NCI-H526 (cell line): ENCODE data around the gene TNFAIP8L1.

Experiments
- DNase-seq, 2 experiments: peaks; one replicate each; lab custom pipeline; 2025; lab: John Stamatoyannopoulos, UW

Gene TNFAIP8L1

DNA sequence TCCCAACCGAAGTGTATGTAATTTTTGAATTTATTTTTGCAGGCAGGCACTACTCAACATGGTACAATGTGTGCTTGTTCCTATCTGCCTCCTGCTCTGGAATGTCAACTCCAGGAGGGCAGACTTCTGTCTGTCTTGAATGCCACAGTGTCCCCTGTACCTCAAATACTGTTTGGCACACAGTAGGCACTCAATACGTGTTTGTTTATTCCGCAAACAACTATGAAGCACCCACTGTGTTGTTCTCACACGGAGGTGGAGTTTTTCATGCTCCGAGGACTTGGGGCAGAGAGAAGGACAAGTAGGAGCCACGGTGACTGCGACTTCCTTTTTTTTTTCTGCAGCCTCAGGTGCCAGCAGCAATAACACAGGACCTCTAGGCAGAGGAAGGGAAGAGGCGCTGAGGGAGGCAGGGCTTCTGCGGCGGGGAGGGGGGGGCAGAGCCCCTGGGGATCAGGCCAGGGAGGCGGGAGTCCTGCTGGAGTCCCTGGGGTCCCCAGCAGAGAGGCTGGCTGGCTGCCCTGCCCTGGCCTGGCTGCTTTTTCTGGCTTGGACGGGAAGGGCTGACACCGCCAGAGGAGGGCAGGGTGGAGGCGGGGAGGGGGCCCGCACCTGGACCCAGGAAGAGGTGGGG lies 29.3 kb upstream of the TNFAIP8L1 start:
- DNase-seq = no peak

DNA sequence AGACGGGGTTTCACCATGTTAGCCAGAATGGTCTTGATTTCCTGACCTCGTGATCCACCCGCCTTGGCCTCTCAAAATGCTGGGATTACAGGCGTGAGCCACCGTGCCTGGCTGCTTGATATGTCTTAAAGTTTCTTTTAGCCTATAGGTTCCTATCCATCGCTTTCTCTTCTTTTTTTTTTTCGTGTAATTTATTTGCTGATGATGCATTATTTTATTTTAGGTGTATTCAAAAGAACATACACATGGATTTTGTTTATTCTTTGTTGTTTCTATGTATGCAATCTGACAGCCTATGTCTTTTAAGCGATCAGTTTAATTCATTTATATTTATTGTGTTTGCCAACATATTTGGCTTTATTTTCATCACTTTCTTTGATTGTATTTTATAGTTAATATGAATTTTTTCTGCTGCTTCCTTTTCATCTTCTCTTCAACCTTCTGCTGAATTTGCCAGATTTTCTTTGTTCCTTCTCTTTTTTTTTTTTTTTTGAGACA lies 26.0 kb upstream of the TNFAIP8L1 start:
- DNase-seq = no peak

DNA sequence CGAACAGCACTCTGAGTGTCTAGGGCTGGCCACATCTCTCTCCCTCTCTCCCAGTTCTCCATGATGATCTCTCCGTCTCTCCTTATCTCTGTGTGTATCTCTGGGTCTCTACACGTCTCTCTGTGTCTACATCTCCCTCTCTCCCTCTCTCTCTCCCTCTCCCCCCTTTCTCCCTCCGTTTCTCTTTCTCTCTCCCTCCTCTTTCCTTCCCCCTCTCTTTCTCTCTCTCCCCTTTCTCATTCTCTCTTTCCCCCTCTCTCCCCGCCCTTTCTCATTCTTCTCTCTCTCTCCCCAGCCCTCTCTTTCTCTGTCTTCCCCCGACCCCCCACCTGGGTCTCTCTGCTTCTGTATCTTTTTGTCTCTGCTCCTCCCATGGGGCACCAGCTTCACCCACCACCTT lies 21.3 kb upstream of the TNFAIP8L1 start:
- DNase-seq = no peak

DNA sequence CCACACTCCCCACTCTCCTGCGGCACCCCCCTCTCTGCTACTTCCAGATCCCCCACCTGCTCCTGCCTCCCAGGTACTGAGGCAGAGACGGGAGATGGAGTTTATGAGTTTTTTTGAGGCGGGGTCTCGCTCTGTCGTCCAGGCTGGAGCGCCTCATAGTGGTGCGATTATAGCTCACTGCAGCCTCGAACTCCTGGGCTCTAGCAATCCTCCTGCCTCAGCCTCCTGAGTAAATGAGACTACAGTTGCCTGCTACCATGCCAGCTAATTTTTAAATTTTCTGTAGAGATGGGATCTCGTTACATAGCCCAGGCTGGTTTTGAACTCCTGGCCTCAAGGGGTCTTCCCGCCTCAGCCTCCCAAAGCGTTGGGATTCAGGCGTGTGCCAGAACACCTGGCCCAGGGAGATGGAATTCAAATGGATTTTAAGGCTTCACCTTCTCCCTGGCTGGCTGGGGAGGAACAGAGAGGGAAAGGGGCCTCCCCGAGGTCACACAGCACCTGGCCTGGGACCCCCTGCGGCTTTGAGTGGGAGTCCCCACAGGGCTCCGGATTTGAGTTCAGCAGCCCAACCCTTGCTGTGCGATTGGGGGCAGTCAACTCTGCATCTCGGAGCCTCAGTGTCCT lies 19.5 kb upstream of the TNFAIP8L1 start:
- no peak for DNase-seq

DNA sequence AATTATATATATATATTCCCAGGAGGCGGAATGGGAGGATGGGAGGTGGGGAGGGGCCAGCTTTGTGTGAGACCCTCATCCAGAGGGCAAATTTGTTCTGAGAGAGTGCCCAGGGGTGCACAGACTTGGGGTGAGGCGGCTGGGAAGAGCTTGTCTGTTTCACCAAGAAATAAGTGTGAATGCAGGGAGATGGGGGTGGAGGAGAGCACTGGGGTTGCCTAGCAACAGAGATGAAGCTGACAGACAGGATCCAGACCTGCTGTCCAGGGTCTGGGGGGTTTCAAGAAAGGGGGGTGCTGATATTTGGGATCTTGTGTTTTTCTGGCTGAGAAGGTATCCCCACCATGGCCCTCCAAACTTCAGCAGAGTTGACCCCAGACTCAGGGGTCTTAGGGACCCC lies 18.6 kb upstream of the TNFAIP8L1 start:
- no peak for DNase-seq

DNA sequence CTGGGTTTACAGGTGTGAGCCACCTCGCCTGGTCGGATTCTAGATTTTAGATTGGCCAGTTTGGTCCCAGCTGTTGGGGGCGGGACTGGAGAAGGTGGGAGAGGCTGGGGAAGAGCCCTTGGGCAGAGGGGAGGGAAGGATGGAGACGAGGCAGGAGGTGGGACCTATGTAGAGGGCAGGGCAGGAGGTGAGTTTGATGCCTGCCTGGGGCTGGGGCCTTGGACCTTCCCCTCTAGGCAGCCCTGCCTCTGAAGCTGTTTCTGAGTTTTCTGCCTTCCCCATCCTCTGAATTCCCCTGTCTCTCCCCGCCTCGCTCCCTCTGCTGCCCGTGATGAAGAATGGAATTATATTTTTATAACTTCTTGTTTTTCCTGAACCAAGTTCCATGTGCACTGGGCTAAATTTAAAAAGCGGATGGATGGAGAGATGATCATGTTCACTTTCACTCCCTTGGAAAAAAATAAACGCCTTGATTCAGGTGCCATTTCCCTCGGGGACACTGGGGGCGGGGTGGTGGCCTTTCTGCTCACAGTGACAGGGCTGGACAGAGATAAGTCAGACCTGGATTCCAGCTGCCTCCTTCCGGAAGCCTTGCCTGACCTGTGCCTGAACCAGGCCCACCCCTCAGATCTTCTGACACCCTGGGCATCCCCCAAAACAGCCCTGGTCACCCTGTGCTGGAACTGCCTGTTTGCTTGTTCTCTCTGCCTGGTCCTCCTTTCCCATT lies 16.5 kb upstream of the TNFAIP8L1 start:
- no peak for DNase-seq

DNA sequence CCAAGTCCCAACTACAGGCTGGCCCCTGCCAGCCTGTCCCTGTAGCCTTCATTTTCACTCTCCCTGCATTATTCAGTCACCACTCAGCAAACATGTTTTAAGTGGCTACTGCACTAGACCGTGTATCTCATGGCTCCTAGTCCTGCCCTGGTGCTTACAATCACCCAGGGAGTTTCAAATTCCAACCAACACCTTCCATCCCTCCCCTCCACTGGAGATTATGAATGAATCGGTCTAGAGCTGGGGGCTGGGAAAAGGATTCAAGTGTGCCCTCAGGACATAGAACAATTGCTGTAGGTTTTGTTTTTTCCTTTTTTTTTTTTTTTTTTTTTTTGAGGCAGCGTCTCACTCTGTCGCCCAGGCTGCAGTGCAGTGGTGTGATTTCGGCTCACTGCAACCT lies 15.0 kb upstream of the TNFAIP8L1 start:
- no peak for DNase-seq

DNA sequence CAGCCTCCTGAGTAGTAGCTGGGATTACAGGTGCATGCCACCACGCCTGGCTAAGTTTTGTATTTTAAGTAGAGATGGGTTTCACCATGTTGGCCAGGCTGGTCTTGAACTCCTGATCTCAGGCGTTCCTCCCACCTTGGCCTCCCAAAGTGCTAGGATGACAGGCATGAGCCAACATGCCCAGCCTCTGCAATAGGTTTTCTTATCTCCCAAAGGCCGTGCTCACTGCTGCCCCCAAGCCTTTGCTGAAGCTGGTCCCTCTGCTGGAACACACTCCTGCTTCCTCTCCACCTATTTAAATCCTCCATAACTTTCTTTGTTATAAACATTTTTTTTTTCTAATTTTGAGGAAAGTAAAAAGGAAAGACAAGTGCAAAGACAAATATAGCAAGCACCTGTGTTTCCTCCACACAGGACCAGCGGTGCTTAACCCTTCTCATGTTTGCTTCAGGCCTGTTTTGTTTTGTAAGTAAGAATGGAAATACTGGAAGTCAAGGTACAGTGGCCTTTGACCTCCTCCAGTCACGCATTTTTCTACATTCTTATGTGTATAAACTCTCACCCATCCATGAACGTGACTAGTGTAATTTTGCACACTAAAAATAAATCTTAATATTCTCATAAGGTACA lies 14.5 kb upstream of the TNFAIP8L1 start:
- DNase-seq = peak in 1 of 2 experiments; percentile 23

DNA sequence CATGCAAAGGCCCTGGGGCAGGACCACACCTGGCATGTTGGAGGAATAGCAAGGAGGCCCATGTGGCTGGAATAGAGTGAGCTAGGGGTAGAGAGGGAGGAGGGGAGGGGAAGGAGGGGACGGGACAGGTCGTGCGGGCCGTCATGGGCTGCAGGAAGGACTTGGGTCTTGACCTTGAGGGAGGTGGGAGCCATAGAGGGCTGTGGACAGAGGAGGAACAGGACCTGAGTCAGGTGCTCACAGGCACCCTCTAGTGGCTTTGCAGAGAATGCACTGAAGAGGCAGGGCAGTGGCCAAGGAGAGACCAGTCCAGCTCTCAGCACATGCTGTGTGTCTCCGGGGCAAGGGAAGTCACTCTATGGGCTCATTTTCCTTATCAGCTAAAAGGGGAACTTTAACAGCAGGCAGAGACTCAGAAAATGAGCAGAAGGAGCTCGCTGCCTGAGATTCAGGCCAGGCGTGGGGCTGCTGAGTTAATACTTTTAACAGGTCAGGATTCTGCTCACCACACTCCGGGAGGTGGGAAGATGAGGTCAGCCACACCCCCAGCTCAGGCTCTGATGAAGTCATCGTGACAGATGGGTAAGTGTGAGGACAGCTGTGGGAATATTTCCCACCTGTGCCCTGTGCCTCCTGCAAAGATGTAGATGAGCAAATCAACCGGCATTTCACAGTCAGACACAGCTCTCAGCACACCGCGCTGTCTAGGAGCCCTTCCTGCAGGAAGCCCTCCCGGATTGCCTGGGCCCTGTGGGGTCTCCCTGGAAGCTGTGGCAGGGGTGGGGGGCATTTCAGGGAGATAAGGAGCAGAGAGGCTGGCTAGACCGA lies 6.0 kb upstream of the TNFAIP8L1 start:
- DNase-seq = peak in 1 of 2 experiments; percentile 53

DNA sequence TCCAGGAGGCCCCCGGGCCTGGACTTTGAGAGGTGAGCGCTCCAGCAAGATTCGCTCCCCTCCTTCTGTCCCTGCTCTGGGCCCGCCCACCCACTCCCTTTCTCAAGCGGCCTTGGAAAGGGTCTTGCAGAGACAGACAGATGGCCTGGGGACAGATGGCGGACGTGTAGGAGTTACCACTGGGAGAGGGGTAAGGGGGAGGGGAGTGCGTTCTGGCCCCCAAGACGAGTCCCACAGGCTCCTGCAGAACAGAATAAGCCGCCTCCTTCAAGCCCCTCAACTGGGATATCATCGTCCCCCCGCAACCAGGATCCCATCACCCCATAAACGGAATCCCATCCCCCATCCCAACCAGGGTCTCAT lies 3.6 kb upstream of the TNFAIP8L1 start:
- DNase-seq = no peak

DNA sequence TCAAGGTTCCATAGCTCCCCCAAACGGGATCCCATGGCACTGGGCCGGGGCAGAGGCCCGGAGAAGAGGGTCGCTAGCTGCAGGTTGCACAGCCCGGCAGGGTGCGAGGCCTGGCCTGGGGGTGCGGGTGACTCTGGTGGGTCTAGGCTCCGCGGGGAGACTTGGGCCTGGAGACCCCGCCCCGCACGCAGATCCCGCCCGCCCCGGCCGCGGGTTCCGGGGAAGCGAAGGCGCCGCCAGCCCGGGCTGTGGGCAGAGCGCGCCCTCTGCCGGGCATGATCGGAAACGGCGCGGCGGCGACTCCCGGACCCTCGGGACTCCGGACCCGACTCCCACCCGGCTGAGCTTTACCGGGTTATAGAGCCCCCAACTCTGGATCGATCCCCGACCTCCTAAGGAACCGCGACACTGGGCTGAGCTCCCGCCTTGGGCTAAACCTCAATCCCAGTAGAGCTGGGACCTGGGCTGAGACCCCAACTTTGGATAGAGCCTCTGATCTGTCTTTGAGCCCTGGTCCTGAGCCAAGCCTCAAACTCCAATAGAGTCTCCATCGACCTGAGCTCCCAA lies 3.1 kb upstream of the TNFAIP8L1 start:
- DNase-seq = peak in 1 of 2 experiments; percentile 52

DNA sequence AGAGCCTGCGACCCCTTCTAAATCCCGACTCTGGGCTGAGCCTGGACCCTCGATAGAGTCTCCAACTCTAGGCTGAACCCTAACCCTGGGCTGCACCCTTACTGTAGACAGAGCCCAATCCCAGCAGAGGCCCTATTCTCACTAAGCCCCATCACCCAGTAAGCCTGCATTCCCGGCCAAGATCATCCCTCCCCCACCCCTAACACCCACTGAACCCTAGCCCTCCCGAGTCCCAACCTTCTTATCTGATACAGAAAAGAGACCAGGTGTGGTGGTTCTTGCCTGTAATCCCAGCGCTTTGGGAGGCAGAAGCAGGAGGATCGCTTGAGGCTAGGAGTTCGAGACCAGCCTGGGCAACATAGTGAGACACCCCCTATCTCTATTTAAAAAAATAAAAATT lies 2.6 kb upstream of the TNFAIP8L1 start:
- no peak for DNase-seq

DNA sequence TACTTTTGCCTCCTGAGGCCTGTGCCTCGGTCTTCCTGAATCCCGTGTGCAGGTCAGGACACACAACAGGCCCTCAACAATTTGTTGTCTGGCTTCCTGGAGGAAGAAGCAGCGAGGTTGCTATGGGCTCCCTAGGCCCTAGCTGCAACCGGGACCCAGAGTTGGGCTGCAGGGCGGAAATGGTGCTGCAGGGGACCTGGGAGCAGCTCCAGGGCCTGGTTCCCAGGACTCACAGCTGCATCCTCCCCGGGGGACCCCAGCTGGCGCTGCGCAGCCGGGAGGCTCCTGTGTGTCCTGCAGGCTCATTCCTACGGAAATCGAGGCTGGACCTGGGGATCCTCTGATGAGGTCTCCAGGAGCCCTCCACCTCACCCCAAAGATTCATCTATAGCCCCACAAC lies 999 bp upstream of the TNFAIP8L1 start:
- DNase-seq = no peak

DNA sequence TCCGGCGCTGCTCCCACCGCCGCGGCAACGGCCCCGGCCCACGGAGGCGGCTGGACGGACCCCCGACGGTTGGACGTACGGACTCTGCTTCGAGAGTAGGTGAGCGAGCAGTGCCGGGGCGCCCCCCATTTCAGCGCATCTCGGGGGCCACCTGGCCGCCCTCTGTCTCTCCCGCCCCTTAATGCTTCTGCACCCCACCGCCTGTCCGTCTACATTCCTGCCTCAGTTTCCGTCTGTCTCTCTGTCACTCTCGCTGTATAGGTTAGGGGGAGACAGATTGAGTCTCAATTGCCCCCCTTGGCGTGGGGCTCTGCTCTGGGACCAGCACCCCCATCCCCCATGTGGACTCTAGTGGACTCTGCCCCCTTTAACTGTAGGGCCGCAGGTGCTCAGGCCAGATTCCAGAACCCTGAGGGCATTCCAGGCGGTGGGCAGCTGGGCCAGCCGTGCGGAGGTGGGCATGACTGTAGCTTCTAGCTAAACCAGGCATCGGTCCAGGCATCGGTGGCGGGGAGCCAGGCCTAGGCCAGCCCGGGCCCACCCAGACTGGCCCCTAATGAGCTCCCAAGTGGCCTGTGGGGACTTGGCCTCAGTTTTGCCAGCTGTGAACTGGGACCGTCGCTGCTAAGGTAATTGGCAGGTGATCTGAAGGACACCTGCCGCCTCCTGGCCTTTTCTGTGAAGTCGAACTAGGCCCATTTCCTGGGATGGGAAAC lies 373 bp downstream of the TNFAIP8L1 start:
- DNase-seq = no peak

DNA sequence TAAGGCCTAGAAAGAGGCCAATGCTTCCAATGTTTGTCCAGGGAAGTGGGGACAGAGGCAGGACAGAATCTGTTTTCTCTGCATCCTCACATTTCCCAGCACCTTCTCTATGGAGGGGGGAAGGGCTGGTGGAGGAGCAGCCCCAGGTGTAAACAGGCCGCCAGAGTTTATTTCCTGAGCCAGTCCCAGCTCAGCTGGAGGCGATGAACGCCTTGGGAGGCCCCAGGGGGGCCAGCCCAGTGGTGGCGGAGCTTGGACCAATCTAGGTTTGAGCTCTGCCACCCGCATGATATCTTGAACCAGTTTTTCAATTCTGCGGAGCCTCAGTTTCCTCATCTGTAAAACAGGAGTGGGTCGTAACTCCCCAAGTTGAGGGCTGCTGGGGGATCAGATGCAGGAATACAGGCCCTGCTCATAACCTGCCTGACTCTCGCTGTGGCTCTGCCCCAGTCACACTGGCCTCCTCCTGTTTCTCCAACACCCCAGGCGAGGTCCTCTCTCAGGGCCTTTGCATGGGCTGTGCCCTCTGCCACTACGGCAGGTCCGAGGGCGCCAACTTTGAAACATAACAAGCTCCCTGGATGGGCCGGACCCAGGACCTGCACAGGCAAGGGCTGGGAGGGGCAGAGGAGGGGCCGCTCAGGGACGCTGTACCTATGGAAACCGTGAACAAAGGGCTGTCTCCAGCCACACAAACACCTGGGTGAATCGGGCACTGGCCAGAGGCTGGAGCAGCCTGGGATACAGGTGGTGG lies 1.1 kb downstream of the TNFAIP8L1 start:
- no peak for DNase-seq

DNA sequence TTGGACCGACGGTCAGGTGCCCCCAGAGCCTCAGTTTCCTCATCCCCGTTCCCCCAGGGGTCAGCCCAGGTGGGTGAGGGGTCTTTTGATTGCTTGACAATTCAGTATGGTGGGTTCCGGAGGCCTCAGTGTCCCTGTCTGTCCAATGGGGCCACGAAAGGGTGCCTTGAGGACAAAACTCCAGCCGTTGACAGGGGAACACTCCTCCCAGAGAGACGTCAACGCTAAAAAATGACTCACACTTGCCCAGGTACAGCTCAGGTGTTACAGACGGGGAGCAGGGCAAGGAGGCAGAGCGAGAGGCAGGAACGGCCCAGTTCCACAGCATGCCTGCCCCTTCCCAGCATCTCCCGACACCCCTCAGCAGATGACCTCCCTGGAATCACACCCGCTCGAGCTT lies 1.8 kb downstream of the TNFAIP8L1 start:
- DNase-seq = no peak

DNA sequence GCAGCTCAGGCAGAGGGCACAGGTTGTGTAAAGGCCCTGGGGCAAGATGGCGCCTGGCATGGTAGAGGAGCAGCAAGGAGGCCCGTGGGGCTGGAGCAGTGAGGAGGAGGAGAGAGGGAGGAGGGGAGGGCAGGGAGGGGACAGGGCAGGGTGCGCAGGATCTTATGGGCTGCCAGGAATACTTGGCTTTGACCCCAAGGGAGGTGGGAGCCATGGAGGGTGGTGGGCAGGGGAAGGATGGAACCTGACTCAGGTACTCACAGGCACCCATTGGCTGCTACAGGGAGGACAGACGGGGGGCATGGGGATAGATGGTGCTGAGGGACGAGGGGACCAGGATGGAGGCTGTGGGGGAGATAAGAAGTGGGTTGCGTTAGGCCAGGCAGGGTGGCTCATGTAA lies 3.3 kb downstream of the TNFAIP8L1 start:
- no peak for DNase-seq

DNA sequence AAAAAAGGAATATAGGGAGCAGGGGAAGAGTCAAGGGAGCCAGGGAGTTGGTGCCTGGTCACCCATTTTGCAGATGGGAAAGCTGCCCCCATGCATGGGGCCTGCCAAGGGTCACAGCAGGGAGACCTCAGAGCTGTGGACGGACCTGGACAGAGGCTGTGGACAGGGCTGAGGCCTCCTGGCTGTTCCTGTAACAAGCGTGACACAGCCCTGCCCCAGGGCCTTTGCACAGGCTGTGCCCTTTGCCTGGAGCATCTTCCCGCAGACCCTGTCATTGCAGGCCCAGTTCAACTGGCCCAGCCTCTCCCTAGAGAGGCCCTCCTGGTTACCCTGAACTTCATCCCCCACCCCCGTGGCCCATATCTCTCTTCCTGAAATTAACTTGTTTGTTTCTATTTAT lies 6.4 kb downstream of the TNFAIP8L1 start:
- DNase-seq = no peak

DNA sequence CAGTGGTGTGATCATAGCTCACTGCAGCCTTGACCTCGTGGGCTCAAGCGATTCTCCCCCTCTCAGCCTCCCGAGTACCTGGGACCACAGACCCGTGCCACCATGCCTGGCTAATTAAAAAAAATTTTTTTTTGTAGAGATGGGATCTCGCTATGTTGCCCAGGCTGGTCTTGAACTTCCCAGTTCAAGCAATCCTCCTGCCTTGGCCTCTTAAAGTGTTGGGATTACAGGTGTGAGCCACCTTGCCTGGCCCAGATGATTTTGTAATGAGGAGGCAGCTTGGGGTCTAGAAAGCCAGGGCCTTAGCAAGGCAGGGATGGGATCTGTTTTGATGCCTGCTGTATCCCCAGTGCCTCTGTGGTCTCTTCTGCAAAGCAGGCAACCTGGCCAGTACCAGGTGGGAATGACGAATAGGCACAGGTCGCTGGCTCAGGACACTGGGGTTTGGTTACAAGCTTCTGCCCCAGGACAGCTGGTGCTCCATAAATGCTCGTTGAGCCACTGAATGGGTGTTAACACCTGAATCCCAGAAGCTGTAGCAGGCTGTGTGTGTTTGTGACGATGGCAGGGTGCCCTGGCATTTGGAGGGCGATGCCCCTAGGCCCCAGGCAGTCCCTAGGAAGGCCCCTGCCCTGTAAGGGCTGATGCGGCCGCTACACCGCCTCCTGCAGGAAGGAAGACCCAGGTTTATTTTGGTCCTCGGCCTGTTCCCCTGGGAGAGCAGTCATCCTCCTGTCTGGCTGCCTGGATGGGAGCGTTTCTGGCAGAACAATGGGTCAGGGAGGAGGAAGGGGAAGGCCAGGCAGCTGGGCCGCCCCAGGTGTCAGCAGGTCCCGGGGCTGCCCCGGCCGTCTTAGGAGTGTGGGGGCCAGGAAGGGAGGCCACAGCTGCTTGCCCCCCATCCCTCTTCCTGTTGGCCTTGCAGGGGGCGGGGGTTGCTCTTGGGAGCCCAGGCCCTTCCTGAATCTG lies 8.6 kb downstream of the TNFAIP8L1 start:
- no peak for DNase-seq
